GM19099 (cell line): ENCODE results near the gene TMEM219.

Experiments
- POLR2A ChIP-seq: IDR thresholded peaks from 3 replicates; pipeline ENCODE4 v1.6.1; 2011; ENCODE audit warnings: low read depth; ENCODE audit not compliant: insufficient read length; ENCODE audit errors: extremely low read depth

Gene TMEM219

DNA sequence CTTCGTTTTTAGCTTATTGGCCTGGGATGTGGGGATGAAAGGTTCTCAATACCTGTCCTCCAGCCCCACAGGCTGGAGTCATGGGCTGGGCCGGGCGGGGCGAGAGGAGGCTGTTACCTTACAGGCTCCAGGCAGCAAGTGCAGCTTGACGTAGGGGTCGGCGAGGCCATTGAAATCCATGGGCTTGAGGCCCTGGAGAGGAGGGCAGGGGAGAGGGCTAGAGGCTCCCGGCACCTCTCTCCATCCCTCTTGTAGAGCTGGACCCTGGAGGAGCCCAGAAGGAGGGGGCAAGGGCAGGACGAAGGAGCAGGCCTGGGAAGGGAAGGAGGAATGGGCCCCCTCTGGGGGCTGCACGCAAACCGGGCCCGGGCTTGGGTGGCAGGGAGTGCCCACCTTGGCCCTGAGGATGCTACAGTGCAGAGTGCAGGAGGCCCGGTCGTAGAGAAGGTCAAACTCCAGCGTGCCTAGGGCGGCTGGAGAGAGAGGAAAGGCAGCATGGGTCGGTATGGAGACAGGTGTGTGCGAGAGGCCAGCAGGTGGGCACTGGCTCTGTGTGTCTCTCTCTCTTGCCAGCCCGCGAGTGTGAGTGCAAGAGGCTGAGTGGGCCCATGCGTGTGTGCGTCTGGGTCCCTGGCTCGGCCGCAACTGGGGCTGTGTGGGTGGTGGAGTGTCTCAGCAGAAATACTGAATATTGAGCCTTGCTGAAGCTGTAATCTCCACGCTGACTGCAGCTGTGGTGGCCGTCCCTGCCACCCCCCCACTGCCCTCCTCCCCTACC, 47.4 kb downstream of the TMEM219 start:
- TF ChIP-seq POLR2A, result no peak

DNA sequence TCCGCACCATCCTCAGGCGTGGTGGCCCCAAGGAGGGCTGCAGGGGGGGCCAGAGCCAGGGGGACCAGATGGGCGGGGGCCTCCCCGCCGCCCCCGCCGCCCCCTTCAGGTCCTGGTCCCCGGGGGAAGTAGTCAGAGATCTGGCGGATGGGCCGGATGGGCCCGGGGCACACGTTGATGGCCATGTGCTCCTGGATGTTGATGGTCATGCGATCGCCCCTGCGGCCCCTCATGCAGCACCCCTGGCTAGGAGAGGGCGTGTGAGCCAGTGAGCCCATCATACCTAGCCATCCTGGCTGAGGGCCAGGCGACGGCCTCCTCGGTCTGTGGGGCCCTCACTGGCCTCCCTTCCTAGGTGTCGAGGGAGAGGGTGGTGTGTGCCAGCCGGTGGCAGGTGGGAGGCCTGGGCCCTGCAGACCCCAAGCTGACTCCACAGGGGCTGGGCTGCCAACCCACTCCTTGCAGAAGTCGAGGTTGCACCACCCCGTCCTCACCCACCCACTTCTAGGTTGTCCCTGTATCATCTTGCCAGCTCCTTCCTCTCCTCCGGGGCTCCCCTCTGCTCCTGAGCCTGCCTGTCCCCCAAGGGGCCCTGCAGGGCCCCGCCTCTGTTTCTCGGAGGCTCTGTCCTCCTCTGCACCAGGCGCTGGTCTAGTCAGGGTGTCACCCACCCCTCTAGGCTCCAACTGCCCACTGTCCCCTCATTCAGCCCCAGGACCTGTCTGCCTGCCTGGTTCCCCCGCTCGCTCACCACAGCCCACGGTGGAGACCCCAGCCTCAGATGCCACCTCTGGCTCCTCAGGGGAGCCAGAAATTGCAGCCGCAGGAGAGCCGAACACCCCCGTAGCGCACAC, 48.3 kb downstream of the TMEM219 start:
- TF ChIP-seq POLR2A, result no peak

DNA sequence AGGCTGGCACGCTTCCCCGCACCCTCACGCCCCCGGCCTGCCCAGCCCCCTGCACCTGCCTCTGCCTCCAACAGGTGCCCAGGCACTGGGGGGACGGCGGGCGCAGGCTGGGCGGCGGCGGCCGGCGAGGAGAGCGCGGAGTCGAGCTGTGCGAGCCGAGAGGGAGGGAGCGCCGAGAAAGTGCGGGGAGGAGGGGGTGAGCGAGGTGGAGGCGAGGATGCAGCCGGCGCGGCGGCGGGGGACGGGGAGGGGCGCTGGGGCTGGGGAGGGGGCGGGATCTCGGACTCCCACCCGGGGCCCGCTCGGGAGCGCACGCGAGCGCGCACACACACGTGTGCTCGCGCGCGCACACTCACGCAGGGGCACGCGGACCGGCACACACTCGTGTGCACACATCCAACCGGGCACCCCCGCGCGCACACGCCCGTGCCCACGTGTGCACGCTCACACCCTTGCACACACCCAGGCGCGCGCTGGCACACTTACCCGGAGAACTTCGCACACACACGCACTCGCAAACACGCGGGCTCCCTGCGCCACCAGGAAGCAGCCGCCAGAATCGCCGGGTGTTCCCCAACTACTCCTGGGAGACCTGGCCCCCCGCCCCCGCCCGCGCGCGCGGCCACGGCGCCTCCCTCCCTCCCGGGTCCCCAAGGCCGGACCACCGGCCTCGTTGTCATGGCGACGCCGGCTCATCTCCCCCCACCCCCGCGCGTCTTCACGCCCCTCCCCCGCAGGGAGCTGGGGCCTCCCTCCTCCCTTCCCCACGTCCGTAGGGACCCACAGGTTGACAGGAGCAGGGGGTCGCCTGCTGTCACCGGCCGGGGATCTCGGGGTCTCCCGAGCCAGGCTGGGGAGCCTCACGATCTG, 49.2 kb downstream of the TMEM219 start, which contains the start of gene DOC2A:
TSS of gene DOC2A (minus strand) at position 184 of the 870 bp plus-strand sequence. CDS start 805 bp downstream, outside the sequence.
- no peak for TF ChIP-seq POLR2A

DNA sequence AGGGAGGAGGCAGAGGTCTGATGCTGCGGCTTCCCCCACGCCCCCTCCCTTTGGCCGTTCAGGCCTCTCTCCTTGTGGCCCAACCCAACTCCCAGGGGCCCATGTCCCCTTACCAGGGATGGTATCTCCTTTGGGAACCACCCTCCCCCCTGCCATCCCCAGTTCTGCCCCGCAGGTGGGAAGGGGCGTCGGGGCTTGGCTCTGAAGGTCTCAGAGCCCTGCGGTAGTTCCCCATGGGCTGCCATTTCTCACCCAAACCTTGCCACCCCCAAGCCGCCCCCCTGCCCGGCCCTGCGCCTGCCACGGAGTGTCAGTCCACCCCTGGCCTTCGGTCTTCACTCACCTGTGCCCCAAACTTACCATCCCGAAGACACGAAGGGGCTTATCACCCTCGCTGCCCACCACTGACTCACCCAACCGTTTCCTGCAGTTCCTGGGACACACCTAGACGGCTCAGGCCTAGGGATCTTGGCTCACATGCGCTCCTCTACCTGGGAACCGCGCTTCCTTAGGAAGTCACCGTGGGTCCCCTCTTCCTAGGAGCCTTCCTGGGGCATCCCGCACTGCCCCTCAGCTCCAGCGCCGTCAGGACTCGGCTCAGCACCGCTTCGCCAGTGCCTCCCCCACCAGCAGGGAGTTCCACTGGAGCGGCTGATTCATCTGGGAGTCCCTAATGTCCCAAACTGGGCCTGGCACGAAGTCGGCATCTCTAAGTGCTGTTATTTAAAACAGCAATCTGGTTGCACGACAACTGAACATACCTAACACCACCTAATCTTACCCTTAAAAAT, 50.0 kb downstream of the TMEM219 start:
- TF ChIP-seq POLR2A, result no peak

DNA sequence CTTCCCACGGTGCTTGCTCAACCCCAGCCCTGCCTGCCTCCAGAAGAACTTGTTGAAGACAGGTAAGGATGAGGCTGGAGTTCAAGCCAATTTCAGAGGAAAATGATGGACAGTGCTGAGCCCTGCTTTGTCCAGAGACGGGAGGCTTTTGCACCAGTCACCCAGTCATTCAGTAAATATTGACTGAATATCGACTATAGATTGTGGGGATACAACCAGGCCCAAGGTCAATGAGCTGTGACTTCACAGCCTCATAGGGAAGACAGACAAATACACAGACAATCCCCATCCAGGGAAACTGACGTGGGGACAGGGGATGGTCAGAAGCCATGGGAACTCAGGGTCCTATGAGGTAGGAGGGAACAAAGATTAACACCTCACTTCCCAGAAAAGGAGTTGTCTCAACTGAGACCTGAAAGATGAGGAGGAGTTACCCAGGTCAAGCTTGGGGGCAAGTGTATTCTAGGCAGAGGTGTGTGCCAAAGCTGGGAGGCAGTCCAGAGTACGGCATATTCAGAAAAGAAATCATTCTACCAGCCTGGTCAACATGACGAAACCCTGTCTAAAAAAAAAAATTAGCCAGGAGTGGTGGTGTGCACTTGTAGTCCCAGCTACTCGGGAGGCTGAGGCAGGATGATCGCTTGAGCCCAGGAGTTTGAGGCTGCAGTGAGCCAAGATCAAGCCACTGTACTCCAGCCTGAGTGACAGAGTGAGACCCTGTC, 54.8 kb downstream of the TMEM219 start:
- TF ChIP-seq POLR2A, result no peak

DNA sequence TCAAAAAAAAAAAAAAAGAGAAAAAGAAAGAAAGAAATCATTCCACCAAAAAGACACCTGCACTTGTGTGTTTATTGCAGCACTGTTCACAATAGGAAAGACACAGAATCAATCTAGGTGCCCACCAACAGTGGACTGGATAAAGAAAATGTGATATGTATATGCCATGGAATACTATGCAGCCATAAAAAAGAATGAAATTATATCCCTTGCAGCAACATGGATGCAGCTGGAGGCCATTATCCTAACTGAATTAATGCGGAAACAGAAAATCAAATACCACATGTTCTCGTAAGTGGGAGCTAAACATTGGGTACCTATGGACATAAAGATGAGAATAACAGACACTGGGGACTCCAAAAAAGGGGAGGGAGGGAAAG, 55.4 kb downstream of the TMEM219 start:
- no peak for TF ChIP-seq POLR2A

DNA sequence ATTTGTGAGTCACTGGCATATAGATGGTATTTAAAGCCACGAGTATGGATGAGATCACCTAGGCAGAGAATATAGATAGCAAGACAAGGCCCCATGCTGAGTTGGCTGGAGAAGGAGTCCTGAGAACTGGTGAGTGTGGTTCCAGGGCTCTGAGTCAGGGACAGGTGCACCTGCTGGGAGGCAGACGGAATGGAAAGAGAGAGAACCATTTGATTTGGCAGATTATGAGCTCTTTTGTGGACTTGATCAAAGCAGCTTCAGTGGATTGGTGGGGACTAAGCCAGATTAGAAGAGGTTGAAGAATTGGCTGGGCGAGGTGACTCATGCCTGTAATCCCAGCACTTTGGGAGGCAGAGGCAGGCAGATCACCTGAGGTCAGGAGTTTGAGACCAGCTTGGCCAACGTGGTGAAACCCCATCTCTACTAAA, 56.9 kb downstream of the TMEM219 start:
- no peak for TF ChIP-seq POLR2A
